SK-N-SH treated with all-trans-retinoic acid at 6 μM for 48 hours (cell line): ENCODE results near the gene AQP5.

Source experiments
- ATAC-seq: fragments of 200-7000 bp; cut with Tn5 transposase; 3 replicates; pipeline ENCODE4 v1.9.1; 2020; ENCODE audit warnings: mild to moderate bottlenecking, moderate library complexity
- ARNTL ChIP-seq: fragments of 450-650 bp; formaldehyde crosslinking; IDR thresholded peaks from 2 replicates; pipeline ENCODE4 v1.5.0; 2020; ENCODE audit warnings: low read depth, mild to moderate bottlenecking, moderate library complexity, borderline replicate concordance
- BACH2 ChIP-seq: fragments of 250-450 bp; sonication (Bioruptor Pico); IDR thresholded peaks from 2 replicates; pipeline ENCODE4 v1.9.0; 2021; ENCODE audit warnings: mild to moderate bottlenecking, borderline replicate concordance
- CSDC2 ChIP-seq: fragments of 250-450 bp; sonication (Bioruptor Pico); IDR thresholded peaks from 2 replicates; pipeline ENCODE4 v1.5.0; 2020; ENCODE audit warnings: mild to moderate bottlenecking, moderate library complexity
- ESRRG ChIP-seq: fragments of 250-450 bp; sonication (Bioruptor Pico); IDR thresholded peaks from 2 replicates; pipeline ENCODE4 v1.6.1; 2021; ENCODE audit warnings: mild to moderate bottlenecking
- GLIS3 ChIP-seq: fragments of 250-450 bp; sonication (Bioruptor Pico); IDR thresholded peaks from 2 replicates; pipeline ENCODE4 v1.5.0; 2020; ENCODE audit warnings: mild to moderate bottlenecking, moderate library complexity
- ISL1 ChIP-seq: fragments of 250-450 bp; sonication (Bioruptor Pico); IDR thresholded peaks from 2 replicates; pipeline ENCODE4 v2.1.2; 2022; ENCODE audit warnings: mild to moderate bottlenecking, moderate library complexity
- OSR1 ChIP-seq: fragments of 250-450 bp; sonication (Bioruptor Pico); IDR thresholded peaks from 2 replicates; pipeline ENCODE4 v1.8.0; 2022; ENCODE audit warnings: moderate library complexity, mild to moderate bottlenecking, inconsistent platforms
- PPARA ChIP-seq: fragments of 250-450 bp; sonication (Bioruptor Pico); IDR thresholded peaks from 2 replicates; pipeline ENCODE4 v1.5.0; 2020; ENCODE audit warnings: mild to moderate bottlenecking, borderline replicate concordance
- RARB ChIP-seq: fragments of 250-450 bp; sonication (Bioruptor Pico); IDR thresholded peaks from 2 replicates; pipeline ENCODE4 v1.8.0; 2021; ENCODE audit warnings: mild to moderate bottlenecking, moderate library complexity
- SNAI2 ChIP-seq: fragments of 250-450 bp; sonication (Bioruptor Pico); IDR thresholded peaks from 2 replicates; pipeline ENCODE4 v1.5.0; 2020; ENCODE audit warnings: mild to moderate bottlenecking, moderate library complexity
- TCF4 ChIP-seq: fragments of 250-450 bp; sonication (Bioruptor Pico); IDR thresholded peaks from 2 replicates; pipeline ENCODE4 v1.8.0; 2021; ENCODE audit warnings: mild to moderate bottlenecking, moderate library complexity, borderline replicate concordance
- TOX ChIP-seq: fragments of 250-450 bp; sonication (Bioruptor Pico); IDR thresholded peaks from 2 replicates; pipeline ENCODE4 v1.8.0; 2021; ENCODE audit warnings: mild to moderate bottlenecking, moderate library complexity, borderline replicate concordance
- ZC3H10 ChIP-seq: fragments of 250-450 bp; sonication (Bioruptor Pico); IDR thresholded peaks from 2 replicates; pipeline ENCODE4 v1.5.1; 2021; ENCODE audit warnings: mild to moderate bottlenecking, moderate library complexity
- ZFP3 ChIP-seq: fragments of 250-450 bp; sonication (Bioruptor Pico); IDR thresholded peaks from 2 replicates; pipeline ENCODE4 v1.5.0; 2020; ENCODE audit warnings: mild to moderate bottlenecking, moderate library complexity
- ZFP30 ChIP-seq: fragments of 450-650 bp; formaldehyde crosslinking; IDR thresholded peaks from 2 replicates; pipeline ENCODE4 v1.5.0; 2022; ENCODE audit warnings: mild to moderate bottlenecking, moderate library complexity
- ZNF565 ChIP-seq: fragments of 450-650 bp; formaldehyde crosslinking; conservative IDR thresholded peaks from 2 replicates; pipeline ENCODE4 v1.5.0; 2020; ENCODE audit warnings: low read depth, mild to moderate bottlenecking, moderate library complexity
- ZNF70 ChIP-seq: fragments of 450-650 bp; formaldehyde crosslinking; IDR thresholded peaks from 2 replicates; pipeline ENCODE4 v1.5.0; 2020; ENCODE audit warnings: mild to moderate bottlenecking, moderate library complexity
- ZNF8 ChIP-seq: fragments of 450-650 bp; formaldehyde crosslinking; IDR thresholded peaks from 2 replicates; pipeline ENCODE4 v1.5.0; 2020; ENCODE audit warnings: mild to moderate bottlenecking, moderate library complexity
- TF ChIP-seq, protein P1 (sequence below): fragments of 250-450 bp; sonication (Bioruptor Pico); IDR thresholded peaks from 2 replicates; pipeline ENCODE4 v1.5.1; 2020; ENCODE audit warnings: low read depth, mild to moderate bottlenecking, moderate library complexity
- TF ChIP-seq, protein P2 (sequence below): fragments of 250-450 bp; sonication (Bioruptor Pico); IDR thresholded peaks from 2 replicates; pipeline ENCODE4 v1.5.1; 2021; ENCODE audit warnings: mild to moderate bottlenecking, moderate library complexity
- TF ChIP-seq, protein P3 (sequence below): fragments of 250-450 bp; sonication (Bioruptor Pico); IDR thresholded peaks from 2 replicates; pipeline ENCODE4 v1.5.0; 2020; ENCODE audit warnings: mild to moderate bottlenecking, moderate library complexity
- TF ChIP-seq, protein P4 (sequence below): fragments of 250-450 bp; sonication (Bioruptor Pico); IDR thresholded peaks from 2 replicates; pipeline ENCODE4 v1.8.0; 2021; ENCODE audit warnings: low read depth, mild to moderate bottlenecking, moderate library complexity, borderline replicate concordance
- TF ChIP-seq, protein P5 (sequence below): fragments of 250-450 bp; sonication (Bioruptor Pico); IDR thresholded peaks from 2 replicates; pipeline ENCODE4 v1.8.0; 2020; ENCODE audit warnings: mild to moderate bottlenecking, moderate library complexity, borderline replicate concordance

The AQP5 gene

DNA sequence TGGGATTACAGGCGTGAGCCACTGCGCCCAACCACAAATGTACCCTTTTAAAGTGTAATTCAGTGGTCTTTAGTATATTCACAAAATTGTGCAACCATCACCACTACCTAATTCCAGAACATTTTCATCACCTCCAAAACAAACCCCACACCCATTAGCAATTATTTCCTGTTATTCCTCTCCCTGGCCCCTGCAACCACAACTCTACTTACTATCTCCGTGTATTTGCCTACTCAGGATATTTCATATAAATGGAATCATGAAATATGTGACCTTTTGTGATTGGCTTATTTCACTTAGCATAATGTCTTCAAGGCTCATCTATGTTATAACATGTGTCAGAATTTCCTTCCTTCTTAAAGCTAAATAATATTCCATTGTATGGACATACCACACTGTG, 27.2 kb upstream of the AQP5 start:
- ATAC-seq: no peak
- TF ChIP-seq TOX (CRISPR knock-in tag) (no peak), ESRRG (CRISPR knock-in tag) (no peak), ZFP3 (CRISPR knock-in tag) (no peak), ZNF70 (CRISPR knock-in tag) (no peak), ARNTL (CRISPR knock-in tag) (no peak), OSR1 (CRISPR knock-in tag) (no peak), SNAI2 (no peak), GLIS3 (CRISPR knock-in tag) (no peak), ISL1 (CRISPR knock-in tag) (no peak), PPARA (CRISPR knock-in tag) (no peak), RARB (CRISPR knock-in tag) (no peak), ZNF565 (no peak), ZFP30 (CRISPR knock-in tag) (no peak), CSDC2 (CRISPR knock-in tag) (no peak), BACH2 (CRISPR knock-in tag) (no peak), TCF4 (CRISPR knock-in tag) (no peak)
- TF ChIP-seq, protein P1, sequence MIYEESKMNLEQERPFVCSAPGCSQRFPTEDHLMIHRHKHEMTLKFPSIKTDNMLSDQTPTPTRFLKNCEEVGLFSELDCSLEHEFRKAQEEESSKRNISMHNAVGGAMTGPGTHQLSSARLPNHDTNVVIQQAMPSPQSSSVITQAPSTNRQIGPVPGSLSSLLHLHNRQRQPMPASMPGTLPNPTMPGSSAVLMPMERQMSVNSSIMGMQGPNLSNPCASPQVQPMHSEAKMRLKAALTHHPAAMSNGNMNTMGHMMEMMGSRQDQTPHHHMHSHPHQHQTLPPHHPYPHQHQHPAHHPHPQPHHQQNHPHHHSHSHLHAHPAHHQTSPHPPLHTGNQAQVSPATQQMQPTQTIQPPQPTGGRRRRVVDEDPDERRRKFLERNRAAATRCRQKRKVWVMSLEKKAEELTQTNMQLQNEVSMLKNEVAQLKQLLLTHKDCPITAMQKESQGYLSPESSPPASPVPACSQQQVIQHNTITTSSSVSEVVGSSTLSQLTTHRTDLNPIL: no peak
- TF ChIP-seq, protein P2, sequence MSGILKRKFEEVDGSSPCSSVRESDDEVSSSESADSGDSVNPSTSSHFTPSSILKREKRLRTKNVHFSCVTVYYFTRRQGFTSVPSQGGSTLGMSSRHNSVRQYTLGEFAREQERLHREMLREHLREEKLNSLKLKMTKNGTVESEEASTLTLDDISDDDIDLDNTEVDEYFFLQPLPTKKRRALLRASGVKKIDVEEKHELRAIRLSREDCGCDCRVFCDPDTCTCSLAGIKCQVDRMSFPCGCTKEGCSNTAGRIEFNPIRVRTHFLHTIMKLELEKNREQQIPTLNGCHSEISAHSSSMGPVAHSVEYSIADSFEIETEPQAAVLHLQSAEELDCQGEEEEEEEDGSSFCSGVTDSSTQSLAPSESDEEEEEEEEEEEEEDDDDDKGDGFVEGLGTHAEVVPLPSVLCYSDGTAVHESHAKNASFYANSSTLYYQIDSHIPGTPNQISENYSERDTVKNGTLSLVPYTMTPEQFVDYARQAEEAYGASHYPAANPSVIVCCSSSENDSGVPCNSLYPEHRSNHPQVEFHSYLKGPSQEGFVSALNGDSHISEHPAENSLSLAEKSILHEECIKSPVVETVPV: no peak
- TF ChIP-seq, protein P3, sequence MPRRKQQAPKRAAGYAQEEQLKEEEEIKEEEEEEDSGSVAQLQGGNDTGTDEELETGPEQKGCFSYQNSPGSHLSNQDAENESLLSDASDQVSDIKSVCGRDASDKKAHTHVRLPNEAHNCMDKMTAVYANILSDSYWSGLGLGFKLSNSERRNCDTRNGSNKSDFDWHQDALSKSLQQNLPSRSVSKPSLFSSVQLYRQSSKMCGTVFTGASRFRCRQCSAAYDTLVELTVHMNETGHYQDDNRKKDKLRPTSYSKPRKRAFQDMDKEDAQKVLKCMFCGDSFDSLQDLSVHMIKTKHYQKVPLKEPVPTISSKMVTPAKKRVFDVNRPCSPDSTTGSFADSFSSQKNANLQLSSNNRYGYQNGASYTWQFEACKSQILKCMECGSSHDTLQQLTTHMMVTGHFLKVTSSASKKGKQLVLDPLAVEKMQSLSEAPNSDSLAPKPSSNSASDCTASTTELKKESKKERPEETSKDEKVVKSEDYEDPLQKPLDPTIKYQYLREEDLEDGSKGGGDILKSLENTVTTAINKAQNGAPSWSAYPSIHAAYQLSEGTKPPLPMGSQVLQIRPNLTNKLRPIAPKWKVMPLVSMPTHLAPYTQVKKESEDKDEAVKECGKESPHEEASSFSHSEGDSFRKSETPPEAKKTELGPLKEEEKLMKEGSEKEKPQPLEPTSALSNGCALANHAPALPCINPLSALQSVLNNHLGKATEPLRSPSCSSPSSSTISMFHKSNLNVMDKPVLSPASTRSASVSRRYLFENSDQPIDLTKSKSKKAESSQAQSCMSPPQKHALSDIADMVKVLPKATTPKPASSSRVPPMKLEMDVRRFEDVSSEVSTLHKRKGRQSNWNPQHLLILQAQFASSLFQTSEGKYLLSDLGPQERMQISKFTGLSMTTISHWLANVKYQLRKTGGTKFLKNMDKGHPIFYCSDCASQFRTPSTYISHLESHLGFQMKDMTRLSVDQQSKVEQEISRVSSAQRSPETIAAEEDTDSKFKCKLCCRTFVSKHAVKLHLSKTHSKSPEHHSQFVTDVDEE (CRISPR knock-in tag): no peak
- TF ChIP-seq, protein P4, sequence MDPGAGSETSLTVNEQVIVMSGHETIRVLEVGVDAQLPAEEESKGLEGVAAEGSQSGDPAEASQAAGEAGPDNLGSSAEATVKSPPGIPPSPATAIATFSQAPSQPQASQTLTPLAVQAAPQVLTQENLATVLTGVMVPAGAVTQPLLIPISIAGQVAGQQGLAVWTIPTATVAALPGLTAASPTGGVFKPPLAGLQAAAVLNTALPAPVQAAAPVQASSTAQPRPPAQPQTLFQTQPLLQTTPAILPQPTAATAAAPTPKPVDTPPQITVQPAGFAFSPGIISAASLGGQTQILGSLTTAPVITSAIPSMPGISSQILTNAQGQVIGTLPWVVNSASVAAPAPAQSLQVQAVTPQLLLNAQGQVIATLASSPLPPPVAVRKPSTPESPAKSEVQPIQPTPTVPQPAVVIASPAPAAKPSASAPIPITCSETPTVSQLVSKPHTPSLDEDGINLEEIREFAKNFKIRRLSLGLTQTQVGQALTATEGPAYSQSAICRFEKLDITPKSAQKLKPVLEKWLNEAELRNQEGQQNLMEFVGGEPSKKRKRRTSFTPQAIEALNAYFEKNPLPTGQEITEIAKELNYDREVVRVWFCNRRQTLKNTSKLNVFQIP (CRISPR knock-in tag): no peak

DNA sequence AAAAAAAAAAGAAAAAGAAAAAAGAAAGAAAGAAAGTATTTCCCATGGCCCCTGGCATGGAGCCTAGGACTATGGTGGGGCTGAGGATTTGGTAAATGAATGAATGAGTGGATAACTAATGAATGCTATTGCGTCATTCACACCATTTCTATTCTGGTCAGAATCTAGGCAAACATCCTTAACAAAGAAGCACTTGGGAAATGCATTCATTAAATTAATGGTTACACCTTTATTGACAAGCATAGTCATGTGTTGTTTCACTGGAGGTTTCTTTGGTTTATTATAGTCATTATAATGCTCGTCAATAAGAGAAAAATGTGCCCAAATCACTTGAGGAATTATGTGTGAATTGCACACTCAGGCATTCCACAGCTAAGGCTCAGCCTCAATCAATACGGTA, 24.7 kb upstream of the AQP5 start:
- ATAC-seq: no peak
- TF ChIP-seq BACH2 (CRISPR knock-in tag) (no peak), ZNF8 (CRISPR knock-in tag) (no peak), PPARA (CRISPR knock-in tag) (no peak), ESRRG (CRISPR knock-in tag) (no peak), ZFP30 (CRISPR knock-in tag) (no peak), ZC3H10 (CRISPR knock-in tag) (no peak), SNAI2 (no peak), CSDC2 (CRISPR knock-in tag) (no peak)
- TF ChIP-seq, protein P1: no peak
- TF ChIP-seq, all 23 proteins: peak for 0

DNA sequence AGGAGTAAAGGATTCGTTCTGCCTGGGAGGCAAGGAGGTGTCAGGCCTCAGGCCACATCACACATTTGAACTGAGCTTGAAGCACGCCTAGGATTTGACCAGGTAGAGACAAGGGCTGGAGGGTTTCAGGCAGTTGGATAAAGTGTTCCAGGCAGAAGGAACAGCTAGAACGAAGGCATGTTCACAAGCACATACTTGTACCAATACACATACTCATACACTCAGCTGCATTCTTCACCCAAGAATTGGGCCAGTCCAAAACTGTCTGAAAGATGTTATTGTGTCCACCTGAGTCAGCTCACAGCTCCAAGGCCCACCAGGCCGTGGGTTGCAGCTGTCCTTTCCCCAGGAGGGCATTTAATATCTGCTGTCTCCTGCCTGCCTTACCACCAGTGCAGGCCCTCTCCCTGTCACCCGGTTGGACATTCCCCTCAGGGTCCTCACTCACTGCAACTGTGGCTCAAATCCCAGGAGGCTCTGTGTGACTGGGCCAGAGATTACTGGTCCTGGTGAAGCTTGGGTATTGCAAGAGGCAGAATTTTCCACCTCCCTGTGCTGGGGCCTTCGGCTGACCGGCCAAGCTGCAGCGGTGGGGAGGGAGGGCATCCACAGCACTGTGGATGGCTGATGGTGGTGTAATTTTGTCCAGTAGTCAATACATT, 23.9 kb upstream of the AQP5 start:
- ATAC-seq: no peak
- TF ChIP-seq, protein P1: no peak
- TF ChIP-seq ESRRG (CRISPR knock-in tag) (no peak), ZC3H10 (CRISPR knock-in tag) (no peak), RARB (CRISPR knock-in tag) (no peak), CSDC2 (CRISPR knock-in tag) (no peak), ZNF565 (no peak), PPARA (CRISPR knock-in tag) (no peak), ZNF8 (CRISPR knock-in tag) (no peak), TCF4 (CRISPR knock-in tag) (no peak), SNAI2 (no peak), ARNTL (CRISPR knock-in tag) (no peak), OSR1 (CRISPR knock-in tag) (no peak)
- TF ChIP-seq, protein P4 (CRISPR knock-in tag): no peak
- TF ChIP-seq, protein P5, sequence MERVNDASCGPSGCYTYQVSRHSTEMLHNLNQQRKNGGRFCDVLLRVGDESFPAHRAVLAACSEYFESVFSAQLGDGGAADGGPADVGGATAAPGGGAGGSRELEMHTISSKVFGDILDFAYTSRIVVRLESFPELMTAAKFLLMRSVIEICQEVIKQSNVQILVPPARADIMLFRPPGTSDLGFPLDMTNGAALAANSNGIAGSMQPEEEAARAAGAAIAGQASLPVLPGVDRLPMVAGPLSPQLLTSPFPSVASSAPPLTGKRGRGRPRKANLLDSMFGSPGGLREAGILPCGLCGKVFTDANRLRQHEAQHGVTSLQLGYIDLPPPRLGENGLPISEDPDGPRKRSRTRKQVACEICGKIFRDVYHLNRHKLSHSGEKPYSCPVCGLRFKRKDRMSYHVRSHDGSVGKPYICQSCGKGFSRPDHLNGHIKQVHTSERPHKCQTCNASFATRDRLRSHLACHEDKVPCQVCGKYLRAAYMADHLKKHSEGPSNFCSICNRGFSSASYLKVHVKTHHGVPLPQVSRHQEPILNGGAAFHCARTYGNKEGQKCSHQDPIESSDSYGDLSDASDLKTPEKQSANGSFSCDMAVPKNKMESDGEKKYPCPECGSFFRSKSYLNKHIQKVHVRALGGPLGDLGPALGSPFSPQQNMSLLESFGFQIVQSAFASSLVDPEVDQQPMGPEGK (CRISPR knock-in tag): no peak
